CD4-positive, alpha-beta T cell treated with Interleukin-15 for 4 hours (primary cell): ENCODE measurements around the gene FCRL5.
A peak's percentile ranks its signal among the peaks of the same experiment; 100 is the strongest.

ENCODE experiments used
- DNase-seq: peaks from one replicate; pipeline ENCODE4 v3.0.0-alpha.2; 2020; ENCODE audit warnings: low spot score

The FCRL5 gene

GRCh38 chr1:157523774-157524493 is 28.4 kb downstream of the FCRL5 start:
- DNase-seq = no peak

GRCh38 chr1:157521056-157521455 is 31.3 kb downstream of the FCRL5 start:
- no peak for DNase-seq

- DNase-seq = no peak
Measured at GRCh38 chr1:157520386-157520935, 31.9 kb downstream of the FCRL5 start.

GRCh38 chr1:157519451-157519850 is 32.9 kb downstream of the FCRL5 start:
- DNase-seq = no peak

- no peak for DNase-seq
Measured at GRCh38 chr1:157517016-157517415, 35.3 kb downstream of the FCRL5 start.

- DNase-seq = no peak
Measured at GRCh38 chr1:157515709-157516108, 36.6 kb downstream of the FCRL5 start.

GRCh38 chr1:157515141-157515540 is 37.2 kb downstream of the FCRL5 start:
- no peak for DNase-seq

GRCh38 chr1:157512036-157512969 is 40.0 kb downstream of the FCRL5 start:
- no peak for DNase-seq

- DNase-seq = no peak
Measured at GRCh38 chr1:157509546-157510232, 42.6 kb downstream of the FCRL5 start.

GRCh38 chr1:157505481-157506272 is 46.6 kb downstream of the FCRL5 start:
- peak; percentile 16 for DNase-seq

- no peak for DNase-seq
Measured at GRCh38 chr1:157504646-157505045, 47.7 kb downstream of the FCRL5 start.

- no peak for DNase-seq
Measured at GRCh38 chr1:157499521-157499920, 52.8 kb downstream of the FCRL5 start.

GRCh38 chr1:157498736-157499090 is 53.6 kb downstream of the FCRL5 start:
- DNase-seq = no peak

GRCh38 chr1:157497987-157498735 is 54.2 kb downstream of the FCRL5 start:
- no peak for DNase-seq

GRCh38 chr1:157497284-157497683 is 55.0 kb downstream of the FCRL5 start:
- no peak for DNase-seq

GRCh38 chr1:157496121-157496526 is 56.2 kb downstream of the FCRL5 start:
- DNase-seq = peak; percentile 47

- DNase-seq = no peak
Measured at GRCh38 chr1:157495285-157495684, 57.0 kb downstream of the FCRL5 start.

GRCh38 chr1:157494093-157494492 is 58.2 kb downstream of the FCRL5 start:
- no peak for DNase-seq

GRCh38 chr1:157490467-157491165 is 61.7 kb downstream of the FCRL5 start:
- peak; percentile 31 for DNase-seq

GRCh38 chr1:157488156-157488555 is 64.2 kb downstream of the FCRL5 start:
- DNase-seq = no peak
